Uterus (tissue), 4 donors: ENCODE results near the gene TEN1. TPM values are rescaled to one million over a fixed set of nuclear protein-coding genes. Genes with fewer than 3 reads are reported as not detected.
A peak's percentile ranks its signal among the peaks of the same experiment; 100 is the strongest.

Experiments
- DNase-seq, 2 donors: peaks; one replicate each; pipeline ENCODE4 v3.0.0-alpha.2; 2019 to 2020
- H3K27ac ChIP-seq, 2 donors: fragments of 200-600 bp; sonication (generic); 1 replicate in 1 of 2; 2 replicates in 1 of 2; pipeline ENCODE4 v1.5.1; 2016 to 2018
- H3K27me3 ChIP-seq, 2 donors: fragments of 200-600 bp; sonication (generic); one replicate each; pipeline ENCODE4 v1.5.1; 2018 to 2019; ENCODE audit warnings: control low read depth in 1 of 2
- H3K36me3 ChIP-seq, 2 donors: fragments of 200-600 bp; sonication (generic); one replicate each; pipeline ENCODE4 v1.5.1; 2019; ENCODE audit warnings: control low read depth in 1 of 2
- H3K4me1 ChIP-seq, 2 donors: fragments of 200-600 bp; sonication (generic); one replicate each; pipeline ENCODE4 v1.5.1; 2018 to 2019; ENCODE audit warnings: control low read depth in 1 of 2
- H3K4me3 ChIP-seq, 2 donors: fragments of 200-600 bp; sonication (generic); 1 replicate in 1 of 2; 2 replicates in 1 of 2; pipeline ENCODE4 v1.5.1; 2018 to 2019; ENCODE audit warnings: mild to moderate bottlenecking in 1 of 2
- H3K9me3 ChIP-seq, 2 donors: fragments of 200-600 bp; sonication (generic); one replicate each; pipeline ENCODE4 v1.5.1; 2019; ENCODE audit warnings: control low read depth in 1 of 2
- CTCF ChIP-seq, 4 experiments: fragments of 200-600 bp in 2 of 4; fragments of 450-650 bp in 2 of 4; sonication (generic) in 2 of 4; IDR thresholded peaks; one replicate each; pipeline ENCODE4 v1.5.1; 2016 to 2019; ENCODE audit warnings: antibody characterized with exemption in 4 of 4, mild to moderate bottlenecking in 2 of 4, moderate library complexity in 1 of 4
- POLR2A ChIP-seq, 2 donors: fragments of 450-650 bp; IDR thresholded peaks; one replicate each; pipeline ENCODE4 v1.6.1; 2016; ENCODE audit warnings: antibody characterized with exemption in 2 of 2, mild to moderate bottlenecking in 1 of 2, moderate library complexity in 1 of 2
- intact Hi-C: fragments of 100-400 bp; cut with DNase I; formaldehyde crosslinking; loops from one replicate; pipeline ENCODE4 v1.15.1; 2023; ENCODE audit warnings: low total_unique reads
- total RNA-seq, 4 donors: library from RNA; depleted of rRNA in 3 of 4; stranded (reverse); fragments of >200 nt in 3 of 4; gene quantifications; one replicate each; pipeline versions ENCODE4 v1.1.0 to v1.2.4, GENCODE V29; 2014 to 2023
- donor health status: DM: yes; HTN: yes; CAD: no.

The TEN1 gene
- total RNA-seq, 4 donors from 2014 or later = 3.1 to 17.2 (median 15.0) TPM

- no peaks in the 10 kb centered on the region for H3K4me1 ChIP-seq
- intact Hi-C loops = no loop called here
- no peaks in the 10 kb centered on the region for H3K27me3 ChIP-seq
- H3K36me3 ChIP-seq = no peaks in the 10 kb centered on the region
- peak overlapping the region; percentile 75 to 99 for H3K4me3 ChIP-seq
- H3K27ac ChIP-seq = peak overlapping the region; percentile 99 to 100
- H3K9me3 ChIP-seq = no peaks in the 10 kb centered on the region
- DNase-seq = no peak
- TF ChIP-seq POLR2A (IDR thresholded peaks at IDR 0.05) (no peak), CTCF (IDR thresholded peaks at IDR 0.05) (no peak)
Observed at GRCh38 chr17:75980188-75981018, 1.4 kb downstream of the TEN1 start.

- intact Hi-C loops = no loop called here
- no peaks in the 10 kb centered on the region for H3K4me1 ChIP-seq
- TF ChIP-seq POLR2A (IDR thresholded peaks at IDR 0.05) (no peak), CTCF (IDR thresholded peaks at IDR 0.05) (no peak)
- peak overlapping the region; percentile 99 to 100 for H3K27ac ChIP-seq
- no peak overlapping the region for H3K4me3 ChIP-seq
- H3K9me3 ChIP-seq = no peaks in the 10 kb centered on the region
- no peaks in the 10 kb centered on the region for H3K36me3 ChIP-seq
- no peaks in the 10 kb centered on the region for H3K27me3 ChIP-seq
- DNase-seq = no peak
Observed at GRCh38 chr17:75981019-75981615, 2.1 kb downstream of the TEN1 start.

- Histone ChIP-seq H3K36me3 (no peaks in the 10 kb centered on the region), H3K4me3 (no peak overlapping the region), H3K9me3 (no peaks in the 10 kb centered on the region), H3K4me1 (no peaks in the 10 kb centered on the region), H3K27ac (peak overlapping the region; percentile 99 to 100), H3K27me3 (no peaks in the 10 kb centered on the region)
- TF ChIP-seq CTCF (IDR thresholded peaks at IDR 0.05) = no peak
- intact Hi-C loops = no loop called here
- DNase-seq = peak in 1 of 2 donors; percentile 51
Observed at GRCh38 chr17:75983501-75984181, 4.6 kb downstream of the TEN1 start.

DNA sequence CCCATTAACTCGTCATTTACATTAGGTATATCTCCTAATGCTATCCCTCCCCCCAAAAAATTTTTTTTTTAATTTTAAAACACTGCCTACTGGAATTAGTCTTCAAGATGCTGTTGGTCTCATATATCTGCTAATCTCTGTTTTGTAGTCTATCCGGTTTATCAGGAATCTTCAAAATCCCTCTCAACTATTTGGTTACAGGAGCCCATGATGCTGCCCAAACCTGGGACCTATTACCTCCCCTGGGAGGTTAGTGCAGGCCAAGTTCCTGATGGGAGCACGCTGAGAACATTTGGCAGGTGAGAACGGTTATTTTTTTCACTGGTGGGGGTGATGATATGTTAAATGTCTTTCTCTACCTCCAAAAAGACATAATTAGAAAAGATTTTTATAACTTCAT lies 6.9 kb downstream of the TEN1 start:
- no peaks in the 10 kb centered on the region for H3K4me1 ChIP-seq
- DNase-seq = no peak
- intact Hi-C loops = no loop called here
- H3K4me3 ChIP-seq = no peak overlapping the region
- no peaks in the 10 kb centered on the region for H3K36me3 ChIP-seq
- no peak overlapping the region for H3K27ac ChIP-seq
- no peaks in the 10 kb centered on the region for H3K27me3 ChIP-seq
- no peaks in the 10 kb centered on the region for H3K9me3 ChIP-seq
- TF ChIP-seq POLR2A (IDR thresholded peaks at IDR 0.05) (no peak), CTCF (IDR thresholded peaks at IDR 0.05) (no peak)

- no peak overlapping the region for H3K4me3 ChIP-seq
- no peaks in the 10 kb centered on the region for H3K36me3 ChIP-seq
- H3K27ac ChIP-seq = no peak overlapping the region
- intact Hi-C loops = no loop called here
- TF ChIP-seq POLR2A (IDR thresholded peaks at IDR 0.05) (no peak), CTCF (IDR thresholded peaks at IDR 0.05) (no peak)
- H3K4me1 ChIP-seq = no peaks in the 10 kb centered on the region
- no peaks in the 10 kb centered on the region for H3K27me3 ChIP-seq
- H3K9me3 ChIP-seq = no peaks in the 10 kb centered on the region
- no peak for DNase-seq
Observed at GRCh38 chr17:75987041-75987440, 8.0 kb downstream of the TEN1 start.
